Femur (tissue), 1 donor: ENCODE measurements around the gene RXRA.

Experiments used
- DNase-seq: peaks from one replicate; pipeline ENCODE4 v3.0.0-alpha.2; 2017

RXRA gene

GRCh38 chr9:134404376-134405358 lies 78.4 kb downstream of the RXRA start:
- DNase-seq, result no peak

GRCh38 chr9:134405527-134405926 lies 79.3 kb downstream of the RXRA start:
- DNase-seq, result no peak

GRCh38 chr9:134406366-134407120 lies 80.3 kb downstream of the RXRA start:
- DNase-seq, result no peak

GRCh38 chr9:134407121-134407779 lies 81.0 kb downstream of the RXRA start:
- DNase-seq, result peak; percentile 94

GRCh38 chr9:134408389-134408788 lies 82.1 kb downstream of the RXRA start:
- no peak for DNase-seq

- DNase-seq, result no peak
Measured at GRCh38 chr9:134408939-134409737, 82.9 kb downstream of the RXRA start.

- no peak for DNase-seq
Measured at GRCh38 chr9:134410071-134410834, 84.0 kb downstream of the RXRA start.

- DNase-seq, result no peak
Measured at GRCh38 chr9:134410835-134411217, 84.6 kb downstream of the RXRA start.

GRCh38 chr9:134411440-134412297 lies 85.4 kb downstream of the RXRA start:
- DNase-seq, result no peak

GRCh38 chr9:134412298-134412711 lies 86.0 kb downstream of the RXRA start:
- DNase-seq, result no peak

GRCh38 chr9:134413112-134413715 lies 87.0 kb downstream of the RXRA start:
- no peak for DNase-seq

- peak; percentile 73 for DNase-seq
Measured at GRCh38 chr9:134413890-134414623, 87.8 kb downstream of the RXRA start.

GRCh38 chr9:134414900-134415425 lies 88.7 kb downstream of the RXRA start:
- no peak for DNase-seq

- DNase-seq, result no peak
Measured at GRCh38 chr9:134416385-134417015, 90.2 kb downstream of the RXRA start.

GRCh38 chr9:134418354-134418753 lies 92.1 kb downstream of the RXRA start:
- DNase-seq, result no peak

GRCh38 chr9:134419000-134419683 lies 92.9 kb downstream of the RXRA start:
- no peak for DNase-seq

GRCh38 chr9:134419684-134420076 lies 93.4 kb downstream of the RXRA start:
- DNase-seq, result no peak

GRCh38 chr9:134420281-134420845 lies 94.1 kb downstream of the RXRA start:
- no peak for DNase-seq
